Panc1 (cell line): Measurements from ENCODE around the gene RBM8A. TPM values are rescaled to one million over a fixed set of nuclear protein-coding genes. Genes with fewer than 3 reads are reported as not detected.
A peak's percentile ranks its signal among the peaks of the same experiment; 100 is the strongest.

ENCODE experiments used
- ATAC-seq: fragments of 200-7000 bp; cut with Tn5 transposase; 2 replicates; pipeline ENCODE4 v1.9.1; 2020; ENCODE audit warnings: mild to moderate bottlenecking, moderate library complexity
- BruUV-seq: library from RNA; stranded (reverse); fragments of 400-500 nt; replicated peaks from 2 replicates; lab custom pipeline; 2021; lab: Mats Ljungman, UMichigan
- CTCF ChIA-PET: fragments of 300-600 bp; sonication (Branson Sonifier 250); formaldehyde crosslinking; loops from one replicate; lab custom pipeline; 2022; ENCODE audit warnings: antibody characterized with exemption; lab: Charles Lee
- POLR2A ChIA-PET: fragments of 300-600 bp; sonication (Branson Sonifier 250); formaldehyde crosslinking; loops from one replicate; lab custom pipeline; 2022; ENCODE audit warnings: antibody characterized with exemption; lab: Charles Lee
- DNase-seq: peaks from one replicate; pipeline ENCODE4 v3.0.0-alpha.2; 2010; ENCODE audit warnings: low read depth, low spot score
- H3K27ac ChIP-seq: 2 replicates; pipeline ENCODE4 v1.5.1; 2011; ENCODE audit warnings: mild to moderate bottlenecking, low read length, inconsistent platforms
- H3K27me3 ChIP-seq: fragments of 200-500 bp; sonication (Bioruptor generic); 2 replicates; pipeline ENCODE4 v1.6.0; 2014; ENCODE audit warnings: low read length, inconsistent platforms; ENCODE audit not compliant: control insufficient read depth, insufficient read depth
- H3K36me3 ChIP-seq: fragments of 200-500 bp; sonication (Bioruptor generic); 2 replicates; pipeline ENCODE4 v1.5.1; 2014; ENCODE audit warnings: inconsistent platforms, mild to moderate bottlenecking, low read length, moderate library complexity; ENCODE audit not compliant: control insufficient read depth, insufficient read depth
- H3K4me1 ChIP-seq: 2 replicates; pipeline ENCODE4 v1.5.1; 2011; ENCODE audit warnings: inconsistent platforms, mild to moderate bottlenecking, low read length, moderate library complexity; ENCODE audit not compliant: control insufficient read depth, insufficient read depth
- H3K4me3 ChIP-seq, 2 experiments: 2 replicates each; pipeline ENCODE4 v1.5.1; 2011 to 2012; ENCODE audit warnings: low read depth in 2 of 2, low read length in 2 of 2, mild to moderate bottlenecking in 2 of 2, inconsistent platforms in 1 of 2, moderate library complexity in 1 of 2
- H3K9me3 ChIP-seq: fragments of 200-500 bp; sonication (Bioruptor generic); 2 replicates; pipeline ENCODE4 v1.5.1; 2014; ENCODE audit warnings: low read depth, mild to moderate bottlenecking, inconsistent platforms, low read length, moderate library complexity; ENCODE audit not compliant: control insufficient read depth, insufficient read depth
- POLR2AphosphoS5 ChIP-seq: IDR thresholded peaks from 2 replicates; pipeline ENCODE4 v1.6.1; 2012; ENCODE audit warnings: mild to moderate bottlenecking, low read depth, low read length, moderate library complexity
- SIN3A ChIP-seq: IDR thresholded peaks from 2 replicates; pipeline ENCODE4 v1.6.1; 2012; ENCODE audit warnings: low read depth, mild to moderate bottlenecking, low read length, moderate library complexity, borderline replicate concordance; ENCODE audit not compliant: insufficient read depth
- TCF7L2 ChIP-seq: IDR thresholded peaks from 2 replicates; pipeline ENCODE4 v1.6.1; 2011; ENCODE audit warnings: mild to moderate bottlenecking, low read depth, low read length, inconsistent platforms
- in situ Hi-C: cut with HindIII; loops from 2 replicates; pipeline ENCODE4 v1.10.0; 2016; ENCODE audit warnings: low sequenced_read_pairs, low pct_unique_long_range_greater_than_20kb
- intact Hi-C: fragments of 100-400 bp; cut with micrococcal nuclease; formaldehyde crosslinking; loops from one replicate; pipeline ENCODE4 v1.10.0; 2022; ENCODE audit not compliant: unreplicated experiment
- total RNA-seq: library from RNA; stranded (reverse); gene quantifications from one replicate; pipeline ENCODE4 v1.2.1, GENCODE V29; 2021; ENCODE audit not compliant: unreplicated experiment
- TF ChIP-seq, protein P1 (sequence below): fragments of 450-650 bp; IDR thresholded peaks from 2 replicates; pipeline ENCODE4 v1.5.1; 2017; ENCODE audit warnings: mild to moderate bottlenecking
- TF ChIP-seq, protein P2 (sequence below), 2 experiments: IDR thresholded peaks; 2 replicates each; pipeline ENCODE4 v1.6.1; 2011 to 2012; ENCODE audit warnings: low read depth in 2 of 2, control low read depth in 1 of 2, low read length in 1 of 2, mild to moderate bottlenecking in 1 of 2, moderate library complexity in 1 of 2; ENCODE audit not compliant: insufficient read depth in 1 of 2

The RBM8A gene
- total RNA-seq, 1 experiment from 2014 or later, result 172 TPM

DNA sequence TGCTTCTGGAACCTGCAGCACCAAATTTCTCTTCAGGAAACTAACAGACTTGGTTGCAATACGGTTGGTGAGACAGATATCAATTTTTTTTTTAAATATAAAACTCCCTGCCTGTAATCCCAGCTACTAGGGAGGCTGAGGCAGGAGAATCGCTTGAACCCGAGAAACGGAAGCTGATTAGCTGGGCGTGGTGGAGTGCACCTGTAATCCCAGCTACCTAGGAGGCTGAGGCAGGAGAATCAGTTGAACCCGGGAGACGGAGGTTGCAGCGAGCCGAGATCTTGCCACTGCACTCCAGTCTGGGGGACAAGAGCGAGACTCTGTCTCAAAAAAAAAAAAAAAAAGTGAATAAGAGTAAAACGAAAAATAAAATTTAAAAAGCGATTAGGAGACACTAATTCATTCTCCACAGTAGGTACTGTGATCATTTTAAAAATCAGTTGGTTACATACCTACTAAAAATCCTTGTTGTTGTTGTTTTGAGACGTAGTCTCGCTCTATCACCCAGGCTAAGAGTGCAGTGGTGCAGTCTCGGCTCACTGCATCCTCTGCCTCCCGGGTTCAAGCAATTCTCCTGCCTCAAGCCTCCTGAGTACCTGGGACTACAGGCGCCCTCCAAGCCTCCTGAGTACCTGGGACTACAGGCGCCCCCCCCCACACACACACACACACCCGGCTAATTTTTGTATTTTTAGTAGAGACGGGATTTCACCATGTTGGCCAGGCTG lies 796 bp upstream of the RBM8A start:
- Histone ChIP-seq H3K4me1 (peaks cover 16% of the 10 kb centered on the region), H3K4me3 (peak overlapping the region; percentile 74 to 99), H3K9me3 (no peaks in the 10 kb centered on the region), H3K27ac (peak overlapping the region; percentile 100), H3K36me3 (peaks cover 16% of the 10 kb centered on the region), H3K27me3 (no peaks in the 10 kb centered on the region)
- ChIA-PET CTCF (interaction anchor here (0.6 to 1.0 kb wide), 5 partner anchors 23 to 82 kb away, joined by 3 to 7 read pairs (median 6); partner anchors contain the start of gene NUDT17), POLR2A (interaction anchor here (0.6 to 2.4 kb wide), 7 partner anchors 10 to 175 kb away, joined by 3 to 16 read pairs (median 8); partner anchors contain the start of genes ANKRD34A, LIX1L, PEX11B and POLR3GL)
- in situ Hi-C loops, result no loop called here
- DNase-seq (no peak), ATAC-seq (no peak)
- TF ChIP-seq, protein P1, sequence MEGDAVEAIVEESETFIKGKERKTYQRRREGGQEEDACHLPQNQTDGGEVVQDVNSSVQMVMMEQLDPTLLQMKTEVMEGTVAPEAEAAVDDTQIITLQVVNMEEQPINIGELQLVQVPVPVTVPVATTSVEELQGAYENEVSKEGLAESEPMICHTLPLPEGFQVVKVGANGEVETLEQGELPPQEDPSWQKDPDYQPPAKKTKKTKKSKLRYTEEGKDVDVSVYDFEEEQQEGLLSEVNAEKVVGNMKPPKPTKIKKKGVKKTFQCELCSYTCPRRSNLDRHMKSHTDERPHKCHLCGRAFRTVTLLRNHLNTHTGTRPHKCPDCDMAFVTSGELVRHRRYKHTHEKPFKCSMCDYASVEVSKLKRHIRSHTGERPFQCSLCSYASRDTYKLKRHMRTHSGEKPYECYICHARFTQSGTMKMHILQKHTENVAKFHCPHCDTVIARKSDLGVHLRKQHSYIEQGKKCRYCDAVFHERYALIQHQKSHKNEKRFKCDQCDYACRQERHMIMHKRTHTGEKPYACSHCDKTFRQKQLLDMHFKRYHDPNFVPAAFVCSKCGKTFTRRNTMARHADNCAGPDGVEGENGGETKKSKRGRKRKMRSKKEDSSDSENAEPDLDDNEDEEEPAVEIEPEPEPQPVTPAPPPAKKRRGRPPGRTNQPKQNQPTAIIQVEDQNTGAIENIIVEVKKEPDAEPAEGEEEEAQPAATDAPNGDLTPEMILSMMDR, result no peak
- intact Hi-C loops, result no loop called here
- TSS peak; percentile 99 for BruUV-seq

DNA sequence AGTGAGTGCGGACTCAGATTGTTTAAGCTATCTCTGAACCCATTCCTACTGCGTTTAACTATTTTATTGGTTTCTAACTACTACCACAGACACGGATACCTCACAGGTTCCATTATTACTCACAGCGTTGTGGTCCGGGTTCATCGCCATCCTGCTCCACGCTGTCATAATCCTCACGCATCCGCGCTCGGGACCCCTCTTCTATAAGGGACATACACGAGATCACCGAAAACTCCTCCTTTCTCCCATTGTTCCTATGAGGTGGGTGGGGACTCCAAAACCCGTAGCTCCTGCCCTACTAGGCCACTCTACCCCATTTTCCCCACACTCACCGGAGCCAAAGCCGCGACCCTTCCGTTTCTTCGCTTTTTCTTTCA lies 610 bp downstream of the RBM8A start:
- Histone ChIP-seq H3K36me3 (peaks cover 16% of the 10 kb centered on the region), H3K27me3 (no peaks in the 10 kb centered on the region), H3K4me1 (peaks cover 18% of the 10 kb centered on the region), H3K9me3 (no peaks in the 10 kb centered on the region), H3K4me3 (peak overlapping the region; percentile 74 to 99), H3K27ac (peak overlapping the region; percentile 100)
- intact Hi-C loops, result no loop called here
- TF ChIP-seq, protein P2, sequence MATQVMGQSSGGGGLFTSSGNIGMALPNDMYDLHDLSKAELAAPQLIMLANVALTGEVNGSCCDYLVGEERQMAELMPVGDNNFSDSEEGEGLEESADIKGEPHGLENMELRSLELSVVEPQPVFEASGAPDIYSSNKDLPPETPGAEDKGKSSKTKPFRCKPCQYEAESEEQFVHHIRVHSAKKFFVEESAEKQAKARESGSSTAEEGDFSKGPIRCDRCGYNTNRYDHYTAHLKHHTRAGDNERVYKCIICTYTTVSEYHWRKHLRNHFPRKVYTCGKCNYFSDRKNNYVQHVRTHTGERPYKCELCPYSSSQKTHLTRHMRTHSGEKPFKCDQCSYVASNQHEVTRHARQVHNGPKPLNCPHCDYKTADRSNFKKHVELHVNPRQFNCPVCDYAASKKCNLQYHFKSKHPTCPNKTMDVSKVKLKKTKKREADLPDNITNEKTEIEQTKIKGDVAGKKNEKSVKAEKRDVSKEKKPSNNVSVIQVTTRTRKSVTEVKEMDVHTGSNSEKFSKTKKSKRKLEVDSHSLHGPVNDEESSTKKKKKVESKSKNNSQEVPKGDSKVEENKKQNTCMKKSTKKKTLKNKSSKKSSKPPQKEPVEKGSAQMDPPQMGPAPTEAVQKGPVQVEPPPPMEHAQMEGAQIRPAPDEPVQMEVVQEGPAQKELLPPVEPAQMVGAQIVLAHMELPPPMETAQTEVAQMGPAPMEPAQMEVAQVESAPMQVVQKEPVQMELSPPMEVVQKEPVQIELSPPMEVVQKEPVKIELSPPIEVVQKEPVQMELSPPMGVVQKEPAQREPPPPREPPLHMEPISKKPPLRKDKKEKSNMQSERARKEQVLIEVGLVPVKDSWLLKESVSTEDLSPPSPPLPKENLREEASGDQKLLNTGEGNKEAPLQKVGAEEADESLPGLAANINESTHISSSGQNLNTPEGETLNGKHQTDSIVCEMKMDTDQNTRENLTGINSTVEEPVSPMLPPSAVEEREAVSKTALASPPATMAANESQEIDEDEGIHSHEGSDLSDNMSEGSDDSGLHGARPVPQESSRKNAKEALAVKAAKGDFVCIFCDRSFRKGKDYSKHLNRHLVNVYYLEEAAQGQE (IDR thresholded peaks at IDR 0.05; ENCODE audit: insufficient read depth in 1 of 2, low read depth in 2 of 2, low read length in 1 of 2), result no peak
- TF ChIP-seq SIN3A, result no peak
- TF ChIP-seq, protein P1, result no peak
- TF ChIP-seq POLR2AphosphoS5, result no peak
- TF ChIP-seq TCF7L2, result no peak
- TSS peak; percentile 92 for BruUV-seq
- DNase-seq, result no peak
- peak; percentile 42 for ATAC-seq
- POLR2A ChIA-PET, result interaction anchor here (0.5 to 2.4 kb wide), 5 partner anchors 8 to 59 kb away, joined by 3 to 12 read pairs (median 8); partner anchors contain the start of genes ANKRD34A, LIX1L, PEX11B and POLR3GL
- CTCF ChIA-PET, result no interaction called here
- in situ Hi-C loops, result no loop called here
